GM19452 (cell line): ENCODE results near the gene GBA2.

Source experiments
- ATAC-seq: cut with Tn5 transposase; IDR thresholded peaks from one replicate; pipeline ENCODE4 v1.9.1; 2021; ENCODE audit not compliant: unreplicated experiment

GBA2 gene

DNA sequence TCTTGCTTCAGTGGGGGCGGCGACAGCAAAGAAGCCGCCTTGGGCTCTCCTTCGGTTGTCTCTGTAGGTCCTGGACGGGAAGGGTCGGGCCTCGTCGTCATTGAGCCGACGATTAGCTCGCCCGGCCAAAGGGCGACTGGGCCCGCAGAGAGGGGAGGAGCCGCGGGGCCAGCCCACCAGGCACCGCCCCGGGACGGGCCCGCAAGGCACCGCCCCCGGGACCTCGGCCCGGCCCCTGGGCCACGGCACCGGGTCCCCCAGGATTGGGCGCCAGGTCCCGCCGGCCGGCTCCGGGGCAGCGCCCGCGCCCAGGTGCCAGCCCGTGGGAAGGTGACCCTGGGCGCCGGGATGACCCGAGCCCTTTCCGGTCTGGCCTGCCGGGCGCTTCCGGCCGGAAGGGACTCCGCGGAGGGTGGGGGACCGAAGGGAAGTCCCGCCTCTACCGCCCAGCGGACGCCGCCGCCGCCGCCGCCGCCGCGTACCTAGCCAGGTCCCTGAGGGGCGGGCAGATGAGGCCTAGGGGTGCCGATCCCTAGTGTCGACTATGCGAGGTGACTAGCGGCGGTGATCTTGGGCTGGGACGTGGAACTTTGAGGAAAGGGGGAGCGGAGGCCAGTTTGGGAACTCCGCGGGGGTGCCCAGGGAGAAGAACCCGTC, at the start of gene GBA2, which contains the start of gene RGP1:
Gene GBA2, minus strand, starts transcription at position 371 of the 657 bp plus-strand sequence. CDS start 524 bp downstream, outside the sequence.
Gene RGP1, plus strand, starts transcription at position 430 of the 657 bp plus-strand sequence. CDS start 469 bp downstream, outside the sequence.
- peak; percentile 86 for ATAC-seq

DNA sequence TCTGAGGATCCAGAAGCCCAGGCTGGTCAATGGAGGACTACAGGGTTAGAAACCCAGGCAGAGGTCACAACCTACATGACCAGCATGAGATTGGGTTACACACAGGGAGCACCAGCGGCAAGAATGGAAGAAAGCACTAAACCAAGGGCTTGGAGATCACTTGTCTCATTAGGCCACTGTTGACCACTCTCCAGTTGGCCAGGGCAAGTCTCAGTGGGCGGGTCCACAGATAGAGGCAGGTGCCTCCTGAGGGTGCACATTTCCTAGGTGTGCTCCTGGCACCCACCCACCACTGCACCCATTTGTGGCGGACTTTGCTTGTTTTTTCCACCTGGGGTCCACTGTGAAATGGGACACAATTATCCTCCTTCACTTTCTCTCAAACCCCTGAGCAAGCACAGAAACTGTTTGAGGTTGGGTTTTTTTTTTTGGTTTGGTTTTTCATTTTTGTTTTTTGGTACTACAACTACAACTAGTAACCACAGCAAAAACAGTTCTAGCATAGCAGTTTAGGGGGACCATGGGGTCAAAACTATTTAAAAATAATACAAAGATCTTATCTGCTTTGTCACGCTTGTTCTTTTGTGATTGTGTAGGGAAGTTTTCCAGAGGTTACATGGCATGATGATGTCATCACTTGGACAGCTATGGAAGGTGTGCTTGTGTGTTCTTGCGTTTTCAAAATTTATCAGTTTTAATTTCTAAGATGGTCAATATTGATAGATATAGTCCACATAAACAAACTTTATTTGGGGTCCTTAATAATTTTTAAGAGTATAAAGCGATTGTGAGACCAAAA, 48.5 kb upstream of the GBA2 start:
- no peak for ATAC-seq

DNA sequence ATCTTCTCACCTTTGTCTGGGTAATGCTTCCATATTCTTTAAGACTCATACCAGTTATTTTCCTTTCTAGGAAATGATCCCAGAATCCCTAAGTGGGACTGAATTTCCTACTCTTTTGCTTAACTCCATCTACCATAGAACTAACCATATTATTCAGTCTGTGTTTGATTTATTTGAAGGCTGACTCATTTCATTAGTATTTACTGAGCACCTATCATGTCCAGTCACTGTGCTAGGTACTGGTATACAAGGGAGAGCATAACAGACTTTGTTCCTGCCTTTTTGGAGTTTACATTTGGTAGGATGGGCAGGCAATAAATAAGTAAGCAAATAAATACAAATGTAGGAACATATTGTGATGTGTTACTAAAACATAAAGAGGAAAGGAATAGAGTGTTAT, 46.7 kb upstream of the GBA2 start:
- ATAC-seq, result no peak

DNA sequence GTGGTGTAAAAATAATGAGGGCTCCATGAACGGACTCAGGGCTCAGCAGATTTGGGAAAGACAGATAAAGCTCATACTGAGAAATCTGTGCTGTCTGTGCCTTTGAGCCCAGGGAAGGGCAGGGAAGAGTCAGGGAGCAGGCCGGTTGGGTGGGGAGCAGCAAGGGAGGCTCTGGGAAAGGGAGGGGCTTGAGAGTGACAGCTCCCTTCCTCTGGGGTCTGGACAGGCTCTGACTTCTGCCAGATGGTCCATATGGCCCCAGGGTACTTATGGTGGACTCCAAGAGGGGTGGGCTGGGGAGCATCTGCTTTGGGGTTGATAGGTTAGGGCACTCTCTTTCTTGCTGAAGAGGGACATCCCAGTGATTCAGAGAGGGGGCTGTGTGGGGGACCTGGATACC, 44.4 kb upstream of the GBA2 start:
- ATAC-seq, result no peak

DNA sequence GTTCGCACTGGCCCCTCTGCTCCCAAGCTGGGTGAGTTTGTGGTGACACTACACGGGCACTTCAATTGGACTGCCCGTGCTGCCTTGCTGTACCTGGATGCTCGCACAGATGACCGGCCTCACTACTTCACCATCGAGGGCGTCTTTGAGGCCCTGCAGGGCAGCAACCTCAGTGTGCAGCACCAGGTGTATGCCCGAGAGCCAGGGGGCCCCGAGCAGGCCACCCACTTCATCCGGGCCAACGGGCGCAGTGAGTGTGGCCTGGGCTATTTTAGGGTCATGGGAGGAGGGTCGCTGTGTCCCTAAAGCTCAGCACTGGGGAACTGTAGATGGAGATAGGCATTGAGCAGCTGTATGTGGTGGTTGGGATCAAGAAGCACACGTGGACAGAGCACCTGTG, 43.8 kb upstream of the GBA2 start:
- ATAC-seq, result no peak

DNA sequence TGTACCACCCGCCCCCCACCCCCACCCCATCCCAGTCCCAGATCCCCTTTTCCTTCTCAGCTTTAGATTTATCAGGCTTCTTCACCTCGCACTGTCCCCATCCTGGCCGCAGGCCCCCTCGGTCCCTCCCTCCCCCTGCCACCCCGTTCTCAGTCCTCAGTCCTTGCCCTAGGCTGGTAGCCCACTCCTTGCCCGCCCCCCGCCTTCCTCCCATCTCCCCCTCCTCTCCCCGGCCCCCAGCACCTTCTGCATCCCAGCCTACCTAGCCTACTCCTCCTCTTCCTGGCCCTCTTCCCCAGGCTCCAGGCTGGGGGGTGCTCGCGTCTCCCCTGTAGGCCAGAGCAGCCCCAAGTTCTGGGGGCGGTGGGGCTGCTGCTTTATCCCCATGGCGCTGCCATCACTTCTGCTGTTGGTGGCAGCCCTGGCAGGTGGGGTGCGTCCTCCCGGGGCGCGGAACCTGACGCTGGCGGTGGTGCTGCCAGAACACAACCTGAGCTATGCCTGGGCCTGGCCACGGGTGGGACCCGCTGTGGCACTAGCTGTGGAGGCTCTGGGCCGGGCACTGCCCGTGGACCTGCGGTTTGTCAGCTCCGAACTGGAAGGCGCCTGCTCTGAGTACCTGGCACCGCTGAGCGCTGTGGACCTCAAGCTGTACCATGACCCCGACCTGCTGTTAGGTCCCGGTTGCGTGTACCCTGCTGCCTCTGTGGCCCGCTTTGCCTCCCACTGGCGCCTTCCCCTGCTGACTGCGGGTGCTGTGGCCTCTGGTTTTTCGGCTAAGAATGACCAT, 43.2 kb upstream of the GBA2 start:
- ATAC-seq, result no peak

DNA sequence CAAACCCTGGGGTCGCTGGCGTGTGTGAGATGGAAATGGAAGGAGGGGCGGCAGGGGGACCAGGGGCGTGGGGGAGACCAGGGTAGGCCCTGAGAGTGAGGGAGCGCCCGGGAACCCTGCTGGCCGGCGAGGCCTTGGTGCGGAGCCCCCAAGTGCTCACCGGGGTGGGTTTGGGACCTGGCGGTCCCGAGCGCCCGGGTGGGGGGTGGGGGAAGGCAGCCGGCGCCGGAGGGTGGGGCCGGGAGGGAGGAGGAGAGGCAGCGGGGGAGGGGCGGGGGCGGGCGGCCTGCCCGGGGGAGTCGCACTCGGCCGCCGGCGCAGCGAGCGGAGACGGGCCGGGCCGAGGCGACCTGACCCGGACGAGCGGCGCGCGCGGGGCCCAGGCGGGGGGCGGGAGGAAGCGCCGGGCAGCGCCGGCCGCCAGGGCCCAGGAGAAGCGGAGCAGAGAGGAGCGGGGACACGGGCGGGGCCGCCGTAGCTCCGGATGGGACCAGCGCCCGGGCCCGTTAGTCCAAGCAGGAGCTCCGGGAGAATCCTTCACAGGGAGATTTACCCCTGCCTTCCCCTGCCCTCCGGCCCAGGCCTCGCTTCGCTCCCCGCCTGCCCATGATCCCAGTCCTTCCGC, 42.4 kb upstream of the GBA2 start, which contains the start of gene NPR2:
Gene NPR2, plus strand, starts transcription at position 295 of the 625 bp plus-strand sequence. CDS start 818 bp downstream, outside the sequence.
- ATAC-seq, result no peak

DNA sequence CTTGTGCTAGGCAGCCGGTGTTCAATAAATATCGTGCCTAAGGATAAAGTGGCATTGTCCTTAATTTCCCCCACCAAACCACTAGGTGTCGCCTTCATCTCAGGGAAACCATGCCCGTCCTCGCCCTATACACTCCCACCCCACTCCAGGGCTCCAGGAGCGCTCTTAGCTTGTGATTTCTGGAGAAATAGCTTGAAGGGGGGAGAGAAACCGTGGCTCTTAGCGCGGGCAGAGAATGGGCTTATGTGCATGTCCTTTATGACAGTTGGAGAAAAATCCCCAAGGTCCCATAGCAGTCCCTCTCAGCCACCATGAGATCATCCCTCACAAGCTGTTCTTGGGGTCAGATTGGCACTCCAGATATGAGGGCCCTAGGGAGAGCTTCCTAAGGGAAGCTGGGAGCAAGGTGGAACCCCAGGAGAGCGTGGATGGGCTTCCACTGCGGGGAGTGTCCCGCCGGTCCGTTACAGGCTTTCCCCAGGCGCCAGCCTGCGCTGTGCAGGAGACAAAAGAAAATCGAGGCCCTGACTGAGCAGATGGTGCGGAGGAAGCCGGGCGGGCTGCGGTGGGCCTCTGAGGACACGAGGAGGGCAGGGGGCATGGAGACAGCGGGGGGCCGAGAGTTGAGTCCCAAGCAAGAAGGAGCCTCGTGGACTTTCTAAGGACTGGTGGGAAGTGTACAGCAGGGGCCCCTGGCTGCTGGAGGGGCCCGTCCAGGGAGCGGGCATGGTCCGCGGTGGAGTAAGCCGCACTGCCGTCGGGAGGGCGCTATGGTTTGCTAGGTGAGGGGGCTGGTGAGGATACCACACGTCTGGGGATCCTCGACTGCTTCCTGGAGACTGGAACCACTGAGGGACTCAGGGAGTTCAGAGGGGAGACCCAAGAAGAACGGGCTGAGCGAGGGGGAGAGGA, 41.6 kb upstream of the GBA2 start:
- no peak for ATAC-seq

DNA sequence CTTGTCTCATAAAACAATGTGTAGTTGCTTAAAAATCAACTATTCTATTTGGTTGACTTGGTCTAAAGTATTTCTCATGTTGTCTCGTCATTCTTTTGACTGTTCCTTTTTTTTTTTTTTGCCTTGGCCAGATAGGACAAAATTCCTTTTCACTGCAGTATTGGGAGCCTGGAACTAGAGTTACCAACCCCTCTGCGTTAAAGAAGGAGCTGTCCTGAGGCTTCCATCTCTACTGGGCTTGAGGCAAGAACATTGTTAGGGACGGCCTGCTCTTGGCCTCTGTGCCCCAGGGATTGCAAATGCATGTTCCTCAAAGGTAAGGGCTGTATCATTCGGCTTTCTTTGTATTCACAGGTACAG, 41.0 kb upstream of the GBA2 start:
- ATAC-seq, result no peak

DNA sequence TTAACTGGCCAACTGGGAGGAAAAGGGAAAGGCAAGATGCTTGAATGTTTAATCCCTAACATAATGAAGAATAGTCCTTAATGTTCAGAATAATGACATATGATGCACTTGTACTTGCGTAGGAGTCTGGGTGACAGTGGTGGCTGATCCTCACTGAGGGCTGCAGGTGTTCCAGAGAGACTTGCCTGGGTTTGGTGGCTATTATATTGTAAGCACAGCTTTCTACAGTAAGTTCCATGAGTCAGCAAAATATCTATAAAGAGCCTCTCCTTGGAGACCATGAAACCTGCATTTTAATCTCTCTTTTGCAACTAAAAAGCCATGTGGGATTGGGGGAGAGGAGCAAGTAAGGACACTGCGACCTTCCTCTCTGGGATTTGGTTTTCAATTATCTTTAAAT, 40.5 kb upstream of the GBA2 start:
- ATAC-seq, result no peak

DNA sequence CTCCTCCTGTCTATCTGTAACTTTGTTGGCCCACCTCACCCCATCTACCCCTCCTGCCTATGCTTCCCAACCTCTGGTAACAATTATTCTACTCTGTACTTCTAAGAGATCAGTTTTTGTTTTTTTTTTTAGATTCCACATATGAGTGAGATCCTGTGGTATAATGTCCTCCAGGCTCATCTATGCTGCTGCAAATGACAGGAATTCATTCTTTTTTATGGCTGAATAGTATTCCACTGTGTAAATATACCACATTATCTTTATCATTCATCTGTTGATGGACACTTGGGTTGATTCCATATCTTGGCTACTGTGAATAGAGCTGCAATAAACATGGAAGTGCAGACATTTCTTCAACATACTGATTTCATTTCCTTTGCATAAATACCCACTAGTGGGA, 34.4 kb upstream of the GBA2 start:
- ATAC-seq, result no peak

DNA sequence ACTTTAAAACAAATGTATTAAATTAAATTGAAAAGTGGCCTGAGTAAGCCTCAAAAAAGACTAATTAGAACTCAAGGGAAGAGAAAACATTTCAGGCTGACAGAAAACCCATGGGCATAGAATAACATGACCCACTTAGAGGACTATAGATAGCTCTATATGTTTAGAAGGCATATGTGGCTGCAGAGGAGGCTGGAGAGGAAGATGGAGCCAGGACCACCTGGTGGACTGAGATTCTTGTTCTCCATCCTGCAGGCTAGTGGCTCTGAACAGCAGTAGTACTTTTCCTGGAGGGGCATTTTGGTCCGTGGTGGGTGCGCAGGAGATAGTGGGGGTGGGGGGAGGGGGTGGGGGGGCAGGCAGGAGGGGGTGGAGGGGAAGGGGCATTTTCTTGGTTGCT, 32.0 kb upstream of the GBA2 start:
- no peak for ATAC-seq

DNA sequence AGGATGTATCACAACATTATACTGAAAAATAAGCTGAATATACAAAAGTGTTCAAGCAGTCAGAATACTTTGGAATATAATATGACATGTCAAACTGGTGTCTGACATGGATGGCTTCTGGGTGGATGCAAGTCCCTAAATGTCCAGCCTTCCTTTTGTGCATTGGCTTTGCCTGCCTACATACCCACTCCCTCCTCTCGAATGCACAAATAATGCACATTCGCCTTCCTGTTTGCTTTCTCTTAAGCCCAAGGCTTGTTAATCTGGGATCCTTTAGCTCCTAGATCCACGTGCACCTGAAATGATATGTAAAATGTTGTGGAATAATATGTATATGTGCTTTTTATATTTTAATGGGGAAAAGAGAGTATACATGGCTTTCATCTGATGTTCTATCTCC, 29.5 kb upstream of the GBA2 start:
- no peak for ATAC-seq

DNA sequence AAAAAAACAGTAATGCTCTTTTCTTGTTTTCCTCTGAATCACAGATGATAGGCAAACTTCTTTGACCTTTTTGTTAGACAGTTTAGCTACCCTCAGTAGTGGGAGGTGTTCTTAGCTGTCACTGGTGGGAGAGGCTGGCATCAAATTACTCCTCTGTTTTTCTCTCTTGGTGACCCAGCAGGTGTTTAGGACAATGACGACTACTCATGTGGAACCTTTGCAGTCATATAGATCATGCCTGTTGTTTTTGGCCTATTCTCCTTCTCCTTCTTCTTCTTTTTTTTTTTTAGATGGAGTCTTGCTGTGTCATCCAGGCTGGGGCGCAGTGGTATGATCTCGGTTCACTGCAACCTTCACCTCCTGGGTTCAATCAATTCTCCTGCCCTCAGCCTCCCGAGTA, 27.0 kb upstream of the GBA2 start:
- ATAC-seq, result no peak

DNA sequence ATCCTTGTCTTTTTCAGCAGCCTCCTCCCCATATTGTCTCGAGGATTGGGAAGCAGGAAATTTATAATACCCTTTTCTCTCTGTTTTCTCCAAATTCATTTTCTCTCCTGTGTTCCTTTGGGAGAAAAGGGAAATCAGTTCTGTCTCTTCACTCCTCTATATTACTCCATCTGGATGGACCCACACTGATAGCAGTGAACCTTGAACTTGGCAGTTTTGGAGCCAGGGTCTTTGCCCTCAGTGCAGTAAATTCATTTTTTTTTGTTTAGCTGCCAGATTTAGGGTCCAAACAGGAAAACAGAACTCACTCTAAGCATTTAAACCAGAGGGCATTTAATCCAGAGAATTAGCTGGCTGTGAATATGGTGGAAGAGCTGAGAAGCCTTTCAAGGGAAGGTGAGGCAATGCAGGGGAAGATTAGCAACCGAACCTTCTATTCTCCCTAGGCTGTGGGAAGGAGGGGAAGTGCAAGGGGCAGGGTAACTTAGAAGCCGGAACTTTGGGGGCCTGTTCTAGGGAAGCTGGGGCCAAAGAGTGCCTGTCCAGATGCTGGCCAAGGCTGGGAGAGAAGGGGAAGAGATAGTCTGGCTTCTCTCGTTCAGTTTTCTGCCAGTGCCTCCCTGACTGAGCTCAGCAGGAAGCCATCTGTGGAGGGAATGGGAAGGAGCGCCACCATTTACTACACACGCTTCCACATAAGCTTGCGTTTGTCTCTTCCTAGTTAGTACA, 26.0 kb upstream of the GBA2 start:
- ATAC-seq, result no peak

DNA sequence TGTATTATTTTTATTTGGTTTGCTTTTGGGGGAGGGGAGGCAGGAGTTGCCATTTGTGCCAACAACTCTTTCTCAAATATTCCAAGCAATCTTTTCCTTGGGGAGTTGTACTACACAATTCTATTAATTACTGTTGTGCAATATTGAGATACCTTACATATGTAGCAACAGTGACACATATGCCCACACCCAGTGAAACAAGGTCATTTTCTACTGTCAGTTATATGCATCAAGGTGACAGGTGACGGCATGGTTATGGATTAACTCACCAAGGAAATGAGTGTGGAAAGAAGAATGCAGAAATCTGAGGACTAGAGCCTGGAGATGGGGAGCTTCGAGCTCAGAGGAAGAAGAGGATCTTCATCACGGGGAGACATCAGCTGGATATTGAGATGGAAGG, 22.9 kb upstream of the GBA2 start:
- ATAC-seq, result no peak

DNA sequence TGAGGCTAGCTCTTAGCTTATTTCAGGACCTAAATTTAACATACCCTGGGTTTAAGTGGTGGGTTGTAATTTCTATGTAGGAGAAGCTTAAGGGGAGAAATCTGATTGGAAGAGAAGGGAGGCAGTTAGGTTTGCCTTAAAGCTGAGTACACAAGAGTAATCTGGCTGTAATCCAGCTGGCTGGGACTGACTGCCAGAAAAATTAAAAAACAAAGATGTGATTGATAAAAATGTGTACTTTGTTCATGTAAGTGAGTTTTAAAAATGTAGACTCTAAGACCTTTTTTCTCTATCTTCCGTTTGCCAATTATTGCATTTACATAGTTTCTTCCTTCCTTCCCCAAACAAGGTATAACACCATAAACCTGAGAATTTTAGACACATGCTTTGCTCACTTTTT, 22.5 kb upstream of the GBA2 start:
- ATAC-seq, result no peak

DNA sequence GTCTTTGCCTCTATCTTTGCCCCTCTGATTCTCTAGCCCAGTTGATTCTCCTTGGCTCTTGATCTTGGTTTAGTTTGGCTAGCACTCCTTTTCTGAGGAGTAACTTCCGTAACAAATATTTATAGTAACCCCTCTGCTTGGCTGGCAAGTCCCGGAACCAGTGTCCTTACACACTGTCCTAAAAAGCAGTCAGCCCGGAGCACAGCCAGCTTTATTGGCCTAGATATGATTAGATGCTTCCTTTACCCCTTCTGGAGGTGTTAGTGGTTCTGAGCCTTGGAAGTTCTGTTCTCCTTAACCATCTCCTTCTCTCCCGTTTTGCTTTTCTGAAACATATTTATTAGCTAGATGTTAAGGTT, 22.0 kb upstream of the GBA2 start:
- no peak for ATAC-seq

DNA sequence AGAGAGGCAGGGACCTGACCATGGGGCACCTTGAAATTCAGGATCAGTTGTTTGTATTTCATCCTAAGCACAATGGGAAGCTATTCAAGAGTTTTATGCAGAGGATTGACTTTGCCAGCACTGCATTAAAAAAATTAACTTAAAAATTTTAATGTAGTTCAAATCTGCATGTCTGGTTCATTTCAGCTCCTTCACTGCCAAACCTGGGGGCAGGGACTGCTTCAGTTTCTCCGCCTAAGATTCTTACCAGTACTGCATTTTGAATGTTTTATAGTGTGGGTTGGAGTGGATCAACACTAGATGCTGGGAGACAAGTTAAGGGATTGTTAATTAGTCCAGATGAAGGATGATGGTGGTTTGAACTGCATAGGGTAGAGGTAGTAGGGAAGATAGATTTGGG, 20.7 kb upstream of the GBA2 start:
- ATAC-seq, result no peak

DNA sequence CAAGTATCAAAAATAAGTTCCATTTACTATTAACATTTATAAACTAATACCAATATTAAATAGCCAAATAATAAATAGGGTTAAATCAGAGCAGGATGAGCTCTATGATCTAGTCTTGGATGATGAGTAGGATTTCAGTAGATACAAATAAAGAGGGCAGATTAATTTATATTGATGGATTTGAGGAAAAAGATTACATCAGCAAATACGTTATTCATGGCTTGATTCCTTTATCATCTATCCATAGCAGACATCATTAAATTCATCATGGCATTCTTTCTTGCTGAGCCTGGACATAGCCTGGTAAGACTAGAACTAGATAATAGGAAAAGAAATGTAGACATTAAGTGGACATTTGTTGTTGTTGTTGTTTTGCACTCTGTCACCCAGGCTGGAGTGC, 18.4 kb upstream of the GBA2 start:
- ATAC-seq, result no peak
